ENCODE data around the gene USH2A. TPM values are rescaled to one million over a fixed set of nuclear protein-coding genes. Genes with fewer than 3 reads are reported as not detected.

USH2A gene
- total RNA-seq, 4 donors from 2014 or later: under 0.01 to 2.0 (median 0.22) TPM; not detected in 1

GRCh38 chr1:215665215-215665614 lies 758.0 kb downstream of the USH2A start:
- Histone ChIP-seq H3K9me3 (no peaks in the 10 kb centered on the region), H3K4me3 (replicated peaks in 1 of 3) (no peak overlapping the region), H3K4me1 (no peaks in the 10 kb centered on the region), H3K27me3 (no peaks in the 10 kb centered on the region), H3K36me3 (no peaks in the 10 kb centered on the region), H3K27ac (no peak overlapping the region)
- TF ChIP-seq POLR2A (IDR thresholded peaks at IDR 0.05): no peak
- intact Hi-C loops (cut with DNase I): no loop called here
- WGBS, 2 donors: 77 to 83% methylated on average over 4 of the region's 4 CpGs
- no peak for DNase-seq

- no peak for TF ChIP-seq POLR2A (IDR thresholded peaks at IDR 0.05)
- no peak for TF ChIP-seq CTCF (IDR thresholded peaks at IDR 0.05)
- no peaks in the 10 kb centered on the region for H3K27me3 ChIP-seq
- DNase-seq: no peak
- 78 to 95% methylated on average over 1 of the region's 1 CpG for whole genome bisulfite sequencing, 2 donors
- no peaks in the 10 kb centered on the region for H3K9me3 ChIP-seq
- H3K27ac ChIP-seq: no peak overlapping the region
- intact Hi-C loops (cut with DNase I): no loop called here
- no peaks in the 10 kb centered on the region for H3K36me3 ChIP-seq
- no peak overlapping the region for H3K4me3 ChIP-seq (replicated peaks in 1 of 3)
- H3K4me1 ChIP-seq: no peaks in the 10 kb centered on the region
These were observed 762.2 kb downstream of the USH2A start for GRCh38 chr1:215661033-215661432.

- H3K27ac ChIP-seq: no peak overlapping the region
These were observed 763.0 kb downstream of the USH2A start for GRCh38 chr1:215660259-215660658.

GRCh38 chr1:215657047-215657446 lies 766.2 kb downstream of the USH2A start:
- H3K4me3 ChIP-seq (replicated peaks in 1 of 3): no peak overlapping the region
- TF ChIP-seq POLR2A (IDR thresholded peaks at IDR 0.05): no peak
- TF ChIP-seq CTCF (IDR thresholded peaks at IDR 0.05): no peak
- no peaks in the 10 kb centered on the region for H3K9me3 ChIP-seq
- no peaks in the 10 kb centered on the region for H3K27me3 ChIP-seq
- no peak for DNase-seq
- H3K4me1 ChIP-seq: no peaks in the 10 kb centered on the region
- H3K36me3 ChIP-seq: no peaks in the 10 kb centered on the region
- intact Hi-C loops (cut with DNase I): no loop called here
- 88 to 93% methylated on average over 4 of the region's 4 CpGs for WGBS, 2 donors
- no peak overlapping the region for H3K27ac ChIP-seq

More at GRCh38 chr1:215660259-215660658, 763.0 kb downstream of the USH2A start:
- DNase-seq: no peak
- no peak for TF ChIP-seq CTCF (IDR thresholded peaks at IDR 0.05)
- TF ChIP-seq POLR2A (IDR thresholded peaks at IDR 0.05): no peak
- H3K4me3 ChIP-seq (replicated peaks in 1 of 3): no peak overlapping the region
- no peaks in the 10 kb centered on the region for H3K4me1 ChIP-seq
- no peaks in the 10 kb centered on the region for H3K36me3 ChIP-seq
- no peaks in the 10 kb centered on the region for H3K27me3 ChIP-seq
- no peaks in the 10 kb centered on the region for H3K9me3 ChIP-seq
- intact Hi-C loops (cut with DNase I): no loop called here

- intact Hi-C loops (cut with DNase I): no loop called here
- no peak overlapping the region for H3K27ac ChIP-seq
- DNase-seq: no peak
- H3K36me3 ChIP-seq: no peaks in the 10 kb centered on the region
- H3K4me3 ChIP-seq (replicated peaks in 1 of 3): no peak overlapping the region
- H3K27me3 ChIP-seq: no peaks in the 10 kb centered on the region
- 56 to 69% methylated on average over 1 of the region's 1 CpG for WGBS, 2 donors
- TF ChIP-seq POLR2A (IDR thresholded peaks at IDR 0.05) (no peak), CTCF (IDR thresholded peaks at IDR 0.05) (no peak)
- H3K4me1 ChIP-seq: no peaks in the 10 kb centered on the region
- no peaks in the 10 kb centered on the region for H3K9me3 ChIP-seq
These were observed 770.9 kb downstream of the USH2A start for GRCh38 chr1:215652371-215652770.

GRCh38 chr1:215651867-215652266 lies 771.4 kb downstream of the USH2A start:
- WGBS, 2 donors: 62 to 68% methylated on average over 3 of the region's 3 CpGs
- intact Hi-C loops (cut with DNase I): no loop called here
- H3K36me3 ChIP-seq: no peaks in the 10 kb centered on the region
- TF ChIP-seq CTCF (IDR thresholded peaks at IDR 0.05) (no peak), POLR2A (IDR thresholded peaks at IDR 0.05) (no peak)
- no peak for DNase-seq
- no peaks in the 10 kb centered on the region for H3K9me3 ChIP-seq
- no peak overlapping the region for H3K27ac ChIP-seq
- no peak overlapping the region for H3K4me3 ChIP-seq (replicated peaks in 1 of 3)
- H3K27me3 ChIP-seq: no peaks in the 10 kb centered on the region
- no peaks in the 10 kb centered on the region for H3K4me1 ChIP-seq
